Endothelial cell of umbilical vein (primary cell): ENCODE measurements around the gene PAIP2B. TPM values are rescaled to one million over a fixed set of nuclear protein-coding genes. Genes with fewer than 3 reads are reported as not detected.

Source experiments
- BruUV-seq: library from RNA; stranded (reverse); fragments of 400-500 nt; replicated peaks from 2 replicates; lab custom pipeline; 2021; lab: Mats Ljungman, UMichigan
- CTCF ChIA-PET: fragments of 300-600, 350-600 bp; sonication (Branson Sonifier 250); formaldehyde crosslinking; loops from one replicate; lab custom pipeline; 2021; ENCODE audit warnings: antibody characterized with exemption, inconsistent platforms; lab: Charles Lee
- POLR2A ChIA-PET: fragments of 300-600, 350-600 bp; sonication (Branson Sonifier 250); formaldehyde crosslinking; loops from one replicate; lab custom pipeline; 2021; ENCODE audit warnings: antibody characterized with exemption, inconsistent platforms; lab: Charles Lee
- DNase-seq: peaks from one replicate; pipeline ENCODE4 v3.0.0-alpha.2; 2011; ENCODE audit warnings: low read depth, low spot score
- FAIRE-seq: peaks from 2 replicates; lab custom pipeline; 2011; peaks lifted over from hg19 to GRCh38; lab: Jason Lieb, UNC
- H2AFZ ChIP-seq: 2 replicates; pipeline ENCODE4 v1.6.0; 2012; ENCODE audit warnings: low read depth, low read length, control low read depth, inconsistent platforms
- H3K27ac ChIP-seq: 2 replicates; pipeline ENCODE4 v1.5.1; 2011; ENCODE audit warnings: low read depth, mild to moderate bottlenecking, control low read depth, low read length, moderate library complexity; ENCODE audit not compliant: insufficient read depth
- H3K27me3 ChIP-seq, 2 experiments: 2 replicates each; pipeline versions ENCODE4 v1.6.0 to v1.6.1; 2011; ENCODE audit warnings: low read length in 2 of 2, mixed read lengths in 1 of 2; ENCODE audit not compliant: control insufficient read depth in 2 of 2, insufficient read depth in 2 of 2
- H3K36me3 ChIP-seq, 2 experiments: 2 replicates in 1 of 2; 3 replicates in 1 of 2; pipeline ENCODE4 v1.5.1; 2011; ENCODE audit warnings: low read length in 2 of 2, mild to moderate bottlenecking in 1 of 2, moderate library complexity in 1 of 2; ENCODE audit not compliant: control insufficient read depth in 2 of 2, insufficient read depth in 2 of 2; ENCODE audit errors: extremely low read depth in 1 of 2
- H3K4me1 ChIP-seq: 3 replicates; pipeline ENCODE4 v1.5.1; 2011; ENCODE audit warnings: mild to moderate bottlenecking, low read length; ENCODE audit not compliant: control insufficient read depth, insufficient read depth; ENCODE audit errors: extremely low read depth
- H3K4me2 ChIP-seq: 2 replicates; pipeline ENCODE4 v1.6.1; 2011; ENCODE audit warnings: low read length, control low read depth, mixed read lengths; ENCODE audit not compliant: insufficient read depth
- H3K4me3 ChIP-seq, 3 experiments: fragments of 200-600 bp in 1 of 3; sonication (generic), shearing (Covaris generic) in 1 of 3; replicated peaks in 1 of 3; 2 replicates each; pipeline ENCODE4 v1.5.1; 2011 to 2016; ENCODE audit warnings: control low read depth in 3 of 3, low read length in 3 of 3, mild to moderate bottlenecking in 2 of 3, inconsistent platforms in 1 of 3, low read depth in 1 of 3, moderate library complexity in 1 of 3; ENCODE audit not compliant: insufficient read depth in 1 of 3
- H3K79me2 ChIP-seq: 2 replicates; pipeline ENCODE4 v1.6.0; 2012; ENCODE audit warnings: low read length, inconsistent platforms; ENCODE audit not compliant: control insufficient read depth, insufficient read depth
- H3K9ac ChIP-seq: replicated peaks from 2 replicates; pipeline ENCODE3; 2011; ENCODE audit warnings: low read length, control low read depth; ENCODE audit not compliant: insufficient read depth; ENCODE audit errors: extremely low read depth
- H3K9me1 ChIP-seq: replicated peaks from 3 replicates; pipeline ENCODE4 v1.6.0; 2011; ENCODE audit warnings: mild to moderate bottlenecking, low read length; ENCODE audit not compliant: control insufficient read depth, insufficient read depth; ENCODE audit errors: extremely low read depth
- H3K9me3 ChIP-seq: replicated peaks from 2 replicates; pipeline ENCODE4 v1.5.1; 2012; ENCODE audit warnings: low read length, inconsistent platforms; ENCODE audit not compliant: control insufficient read depth, insufficient read depth
- H4K20me1 ChIP-seq: replicated peaks from 2 replicates; pipeline ENCODE3; 2011; ENCODE audit warnings: mild to moderate bottlenecking, low read length; ENCODE audit not compliant: control insufficient read depth, insufficient read depth; ENCODE audit errors: extremely low read depth
- CTCF ChIP-seq, 2 donors: IDR thresholded peaks; 1 replicate in 1 of 2; 2 replicates in 1 of 2; pipeline ENCODE4 v1.5.1; 2011; ENCODE audit warnings: low read length in 2 of 2, mild to moderate bottlenecking in 2 of 2, moderate library complexity in 2 of 2, control low read depth in 1 of 2, inconsistent platforms in 1 of 2, low read depth in 1 of 2; ENCODE audit not compliant: insufficient read depth in 1 of 2; ENCODE audit errors: extremely low read depth in 1 of 2
- EZH2 ChIP-seq: IDR thresholded peaks from 2 replicates; pipeline ENCODE4 v1.6.1; 2012; ENCODE audit warnings: borderline replicate concordance, low read depth, mild to moderate bottlenecking, moderate library complexity, low read length, inconsistent platforms; ENCODE audit not compliant: severe bottlenecking
- FOS ChIP-seq: IDR thresholded peaks from 2 replicates; pipeline ENCODE4 v1.6.1; 2011; ENCODE audit warnings: mild to moderate bottlenecking, low read length, moderate library complexity, borderline replicate concordance; ENCODE audit not compliant: insufficient read depth
- GATA2 ChIP-seq: IDR thresholded peaks from 2 replicates; pipeline ENCODE4 v1.7.0; 2011; ENCODE audit warnings: low read depth, mild to moderate bottlenecking, moderate library complexity, mixed read lengths, low read length; ENCODE audit not compliant: insufficient read length, insufficient read depth
- JUN ChIP-seq: IDR thresholded peaks from 2 replicates; pipeline ENCODE4 v1.6.1; 2011; ENCODE audit warnings: borderline replicate concordance, low read depth; ENCODE audit not compliant: insufficient read length, insufficient read depth
- MAX ChIP-seq: IDR thresholded peaks from 2 replicates; pipeline ENCODE4 v1.6.1; 2011; ENCODE audit not compliant: insufficient read depth, insufficient read length
- MYC ChIP-seq: IDR thresholded peaks from one replicate; pipeline ENCODE4 v1.6.1; 2011; ENCODE audit warnings: mild to moderate bottlenecking, low read depth, low read length
- POLR2A ChIP-seq: IDR thresholded peaks from 2 replicates; pipeline ENCODE4 v1.6.1; 2012; ENCODE audit warnings: low read depth, mild to moderate bottlenecking, control low read depth, low read length
- POLR2AphosphoS5 ChIP-seq: IDR thresholded peaks from 2 replicates; pipeline ENCODE4 v1.6.1; 2012; ENCODE audit warnings: low read depth, mild to moderate bottlenecking, control low read depth, low read length, moderate library complexity; ENCODE audit not compliant: insufficient read depth
- dilution Hi-C: fragments of 300-500 bp; cut with MboI; formaldehyde crosslinking; loops from one replicate; pipeline ENCODE4 v1.15.0; 2019; ENCODE audit warnings: low sequenced_read_pairs; ENCODE audit not compliant: extremely low pct_ligation_motif_present
- intact Hi-C: fragments of 100-400 bp; cut with micrococcal nuclease; formaldehyde crosslinking; loops from one replicate; pipeline ENCODE4 v1.10.0; 2022
- polyA plus RNA-seq, 4 experiments: library from polyadenylated mRNA; depleted of rRNA in 3 of 4; stranded (reverse) in 3 of 4; unstranded in 1 of 4; fragments of >200 nt; gene quantifications; 2 replicates each; pipeline versions ENCODE4 v1.2.1 to v1.2.3, GENCODE V29; 2011 to 2012; ENCODE audit warnings: missing spikeins in 1 of 4
- total RNA-seq: library from RNA; stranded (reverse); gene quantifications from 2 replicates; pipeline ENCODE4 v1.2.3, GENCODE V29; 2021

PAIP2B gene
- total and polyA plus RNA-seq, 2 donors (not counting 3 experiments of a cell fraction or from before 2014, with no cell fraction given), result 0.21 to 0.62 TPM

- no peaks in the 10 kb centered on the region for H4K20me1 ChIP-seq
- H3K9ac ChIP-seq, result no peak overlapping the region
- FAIRE-seq, result no peak
- no peak overlapping the region for H3K27ac ChIP-seq
- H3K9me3 ChIP-seq, result no peaks in the 10 kb centered on the region
- ChIA-PET POLR2A (no interaction called here), CTCF (no interaction called here)
- no peak overlapping the region for H3K4me3 ChIP-seq
- no peak overlapping the region for H3K4me2 ChIP-seq
- intact Hi-C loops, result no loop called here
- TF ChIP-seq FOS, result no peak
- no peak for TF ChIP-seq JUN
- TF ChIP-seq MYC, result no peak
- TF ChIP-seq POLR2AphosphoS5, result no peak
- no peak for TF ChIP-seq POLR2A
- TF ChIP-seq GATA2, result no peak
- no peak for TF ChIP-seq CTCF (IDR thresholded peaks at IDR 0.05; ENCODE audit: extremely low read depth in 1 of 2, insufficient read depth in 1 of 2, low read depth in 1 of 2, low read length in 2 of 2)
- no peak for TF ChIP-seq MAX
- TF ChIP-seq EZH2, result no peak
- dilution Hi-C loops, result no loop called here
- H2AFZ ChIP-seq, result no peak overlapping the region
- no peaks in the 10 kb centered on the region for H3K9me1 ChIP-seq
- H3K27me3 ChIP-seq, result peaks cover 7 to 8% of the 10 kb centered on the region in 2 experiments
- no TSS peak for BruUV-seq
- no peaks in the 10 kb centered on the region for H3K79me2 ChIP-seq
- H3K36me3 ChIP-seq, result no peaks in the 10 kb centered on the region
- no peaks in the 10 kb centered on the region for H3K4me1 ChIP-seq
- DNase-seq, result no peak
These were observed 26.6 kb upstream of the PAIP2B start for GRCh38 chr2:71253476-71253875.
